Muscle layer of duodenum (tissue), 2 donors: ENCODE results near the gene EXOC1L.

Experiments
- H3K27ac ChIP-seq: one replicate; pipeline ENCODE4 v1.7.0; 2013; ENCODE audit warnings: mild to moderate bottlenecking, low read length
- H3K27me3 ChIP-seq: one replicate; pipeline ENCODE4 v1.7.0; 2013; ENCODE audit warnings: low read depth, mild to moderate bottlenecking, control low read depth, low read length
- H3K36me3 ChIP-seq, 2 donors: one replicate each; pipeline ENCODE4 v1.7.0; 2013; ENCODE audit warnings: low read length in 2 of 2, control low read depth in 1 of 2, mild to moderate bottlenecking in 1 of 2; ENCODE audit not compliant: insufficient read depth in 2 of 2, control insufficient read depth in 1 of 2
- H3K4me1 ChIP-seq, 2 donors: one replicate each; pipeline ENCODE4 v1.7.0; 2013; ENCODE audit warnings: low read length in 2 of 2, mild to moderate bottlenecking in 2 of 2, control low read depth in 1 of 2, moderate library complexity in 1 of 2; ENCODE audit not compliant: insufficient read depth in 2 of 2, control insufficient read depth in 1 of 2
- H3K4me3 ChIP-seq, 2 donors: one replicate each; pipeline ENCODE4 v1.7.0; 2013; ENCODE audit warnings: low read length in 2 of 2, low read depth in 1 of 2, mild to moderate bottlenecking in 1 of 2
- H3K9me3 ChIP-seq, 2 donors: one replicate each; pipeline ENCODE4 v1.7.0; 2013; ENCODE audit warnings: low read length in 2 of 2, control low read depth in 1 of 2, mild to moderate bottlenecking in 1 of 2; ENCODE audit not compliant: control insufficient read depth in 1 of 2
- donor health status: healthy.

The EXOC1L gene

DNA sequence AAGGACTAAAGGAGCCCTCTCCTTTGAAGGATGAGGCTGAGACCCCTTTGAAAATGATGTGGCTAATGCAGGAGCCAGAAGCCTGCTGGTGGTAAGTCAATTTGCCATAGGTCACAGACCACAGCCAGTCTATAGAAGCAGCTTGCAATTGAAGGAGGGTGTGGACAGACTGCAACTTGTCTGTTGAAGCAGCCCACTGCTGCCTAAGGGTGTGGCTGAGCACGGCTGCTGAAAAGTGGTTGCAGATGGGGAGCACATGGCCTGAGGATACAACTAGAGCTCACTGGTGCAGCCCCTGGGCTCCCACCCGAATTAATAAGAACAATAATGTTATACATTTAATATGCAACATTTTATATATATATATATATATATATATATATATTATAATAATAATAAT, 11.4 kb upstream of the EXOC1L start:
- Histone ChIP-seq H3K27me3 (no peaks in the 10 kb centered on the region), H3K4me3 (no peak overlapping the region), H3K27ac (no peak overlapping the region), H3K4me1 (no peaks in the 10 kb centered on the region), H3K9me3 (no peaks in the 10 kb centered on the region), H3K36me3 (no peaks in the 10 kb centered on the region)

DNA sequence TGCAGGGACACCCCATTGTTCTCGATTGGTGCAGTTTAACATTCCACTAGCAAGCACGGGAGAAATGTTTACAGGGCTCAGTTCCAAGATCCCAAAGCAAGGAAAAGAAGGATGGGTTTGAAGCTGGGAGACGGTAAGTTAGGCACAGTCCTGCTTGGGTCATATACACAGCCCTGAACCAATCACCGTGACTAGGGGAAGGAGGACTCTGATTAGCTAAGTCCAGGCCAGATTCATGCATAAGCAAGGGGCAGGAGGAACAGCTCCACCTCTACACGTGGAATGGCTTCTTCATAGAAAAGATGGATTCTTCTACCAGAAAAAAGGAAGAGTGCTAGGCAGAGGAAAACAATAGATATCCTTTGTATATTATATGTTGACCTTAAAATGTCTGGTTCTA, 11.0 kb upstream of the EXOC1L start:
- H3K36me3 ChIP-seq, result no peaks in the 10 kb centered on the region
- H3K27me3 ChIP-seq, result no peaks in the 10 kb centered on the region
- H3K4me1 ChIP-seq, result no peaks in the 10 kb centered on the region
- H3K9me3 ChIP-seq, result no peaks in the 10 kb centered on the region
- no peak overlapping the region for H3K4me3 ChIP-seq
- no peak overlapping the region for H3K27ac ChIP-seq

DNA sequence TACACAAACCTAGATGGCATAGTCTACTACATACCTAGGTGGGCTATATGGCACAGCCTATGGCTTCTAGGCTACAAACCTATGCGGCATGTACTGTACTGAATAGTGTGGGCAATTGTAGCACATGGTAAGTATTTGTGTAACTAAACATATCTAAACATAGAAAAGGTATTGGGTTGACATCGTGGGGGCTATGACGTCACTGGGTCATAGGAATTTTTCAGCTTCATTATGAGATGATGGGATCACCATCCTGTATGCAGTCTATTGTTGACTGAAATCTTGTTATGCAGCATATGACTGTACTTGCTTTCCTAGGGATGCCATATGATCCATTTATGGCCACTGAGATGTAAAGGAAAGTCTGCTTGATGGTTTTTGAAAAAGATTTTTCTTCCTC, 1.9 kb upstream of the EXOC1L start:
- H3K36me3 ChIP-seq, result no peaks in the 10 kb centered on the region
- H3K9me3 ChIP-seq, result no peaks in the 10 kb centered on the region
- H3K27ac ChIP-seq, result no peak overlapping the region
- H3K4me3 ChIP-seq, result no peak overlapping the region
- no peaks in the 10 kb centered on the region for H3K27me3 ChIP-seq
- no peaks in the 10 kb centered on the region for H3K4me1 ChIP-seq

DNA sequence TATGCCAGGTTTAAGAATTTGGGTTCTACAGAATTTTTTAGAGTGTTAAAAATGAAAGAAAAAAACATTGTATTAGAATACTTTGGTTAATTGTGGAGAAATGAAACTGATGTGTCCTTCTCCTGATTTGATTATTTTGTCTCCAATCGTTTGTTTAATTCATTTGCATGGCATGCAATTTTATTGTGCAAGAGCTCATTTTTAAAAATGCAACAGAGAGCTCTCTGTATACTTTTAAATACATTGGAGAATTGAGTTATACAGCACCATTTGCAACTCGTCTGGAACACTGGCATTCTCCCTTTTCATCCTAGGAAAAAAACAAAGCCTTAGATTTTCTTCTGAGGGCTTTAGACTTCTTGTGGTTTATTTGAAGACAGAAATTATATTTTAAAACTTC, 689 bp downstream of the EXOC1L start:
- Histone ChIP-seq H3K4me3 (peak overlapping the region; percentile 25 to 43), H3K36me3 (no peaks in the 10 kb centered on the region), H3K27me3 (no peaks in the 10 kb centered on the region), H3K27ac (no peak overlapping the region), H3K4me1 (no peaks in the 10 kb centered on the region), H3K9me3 (no peaks in the 10 kb centered on the region)

DNA sequence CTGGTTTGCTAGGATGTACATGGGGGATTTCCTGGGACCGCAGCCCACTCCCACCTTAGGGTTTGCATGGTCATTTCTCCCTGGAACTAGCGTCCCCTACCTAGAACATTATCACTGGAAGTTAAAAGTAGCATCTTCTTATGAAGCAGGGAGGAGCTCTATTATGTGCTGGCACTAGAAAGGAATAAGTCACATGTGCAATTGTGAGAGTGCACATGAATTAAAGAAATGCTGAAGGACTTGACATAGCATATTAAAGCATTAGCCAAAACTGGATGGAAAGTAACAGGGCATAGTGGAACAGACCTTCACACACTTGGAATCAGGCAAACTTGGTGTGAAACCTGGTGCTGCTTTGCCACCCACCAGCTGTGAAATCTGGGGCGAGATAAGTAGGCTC, 2.7 kb downstream of the EXOC1L start:
- Histone ChIP-seq H3K36me3 (no peaks in the 10 kb centered on the region), H3K9me3 (no peaks in the 10 kb centered on the region), H3K27me3 (no peaks in the 10 kb centered on the region), H3K4me3 (no peak overlapping the region), H3K27ac (no peak overlapping the region), H3K4me1 (no peaks in the 10 kb centered on the region)

GRCh38 chr4:55824865-55825264, 5.3 kb downstream of the EXOC1L start:
- no peaks in the 10 kb centered on the region for H3K4me1 ChIP-seq
- no peaks in the 10 kb centered on the region for H3K36me3 ChIP-seq
- no peaks in the 10 kb centered on the region for H3K27me3 ChIP-seq
- H3K9me3 ChIP-seq, result no peaks in the 10 kb centered on the region
- H3K4me3 ChIP-seq, result no peak overlapping the region
- H3K27ac ChIP-seq, result no peak overlapping the region

- Histone ChIP-seq H3K27ac (no peak overlapping the region), H3K4me1 (no peaks in the 10 kb centered on the region), H3K36me3 (no peaks in the 10 kb centered on the region), H3K9me3 (no peaks in the 10 kb centered on the region), H3K4me3 (no peak overlapping the region), H3K27me3 (no peaks in the 10 kb centered on the region)
Measured at GRCh38 chr4:55826986-55827385, 7.4 kb downstream of the EXOC1L start.

DNA sequence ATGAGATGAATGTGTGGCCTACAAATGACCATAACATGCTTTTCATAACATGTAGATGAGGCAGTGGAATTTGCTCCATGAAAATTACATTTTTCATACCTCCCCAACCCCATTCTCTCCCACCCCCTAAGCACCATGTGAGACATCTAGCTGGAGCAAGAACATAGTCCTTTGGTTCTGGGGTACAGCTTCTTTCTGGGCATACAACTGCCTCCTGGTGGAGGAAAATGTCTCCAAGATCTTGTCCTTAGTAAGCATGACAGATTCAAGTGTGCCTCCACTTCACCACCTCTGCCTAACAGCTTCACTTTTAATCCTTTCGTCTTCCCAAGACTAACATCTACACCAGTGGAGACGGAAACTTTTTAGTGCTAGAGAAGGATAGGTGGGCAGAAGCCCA, 8.0 kb downstream of the EXOC1L start:
- Histone ChIP-seq H3K27ac (no peak overlapping the region), H3K36me3 (no peaks in the 10 kb centered on the region), H3K4me1 (no peaks in the 10 kb centered on the region), H3K9me3 (no peaks in the 10 kb centered on the region), H3K4me3 (no peak overlapping the region), H3K27me3 (no peaks in the 10 kb centered on the region)

GRCh38 chr4:55830048-55830447, 10.5 kb downstream of the EXOC1L start:
- H3K27me3 ChIP-seq, result no peaks in the 10 kb centered on the region
- no peaks in the 10 kb centered on the region for H3K9me3 ChIP-seq
- H3K36me3 ChIP-seq, result no peaks in the 10 kb centered on the region
- no peaks in the 10 kb centered on the region for H3K4me1 ChIP-seq
- no peak overlapping the region for H3K27ac ChIP-seq
- no peak overlapping the region for H3K4me3 ChIP-seq

GRCh38 chr4:55830716-55831115, 11.1 kb downstream of the EXOC1L start:
- Histone ChIP-seq H3K36me3 (no peaks in the 10 kb centered on the region), H3K4me3 (no peak overlapping the region), H3K27me3 (no peaks in the 10 kb centered on the region), H3K27ac (no peak overlapping the region), H3K9me3 (no peaks in the 10 kb centered on the region), H3K4me1 (no peaks in the 10 kb centered on the region)

GRCh38 chr4:55834086-55834795, 14.7 kb downstream of the EXOC1L start:
- H3K36me3 ChIP-seq, result no peaks in the 10 kb centered on the region
- H3K27ac ChIP-seq, result no peak overlapping the region
- no peaks in the 10 kb centered on the region for H3K9me3 ChIP-seq
- no peak overlapping the region for H3K4me3 ChIP-seq
- no peaks in the 10 kb centered on the region for H3K27me3 ChIP-seq
- no peaks in the 10 kb centered on the region for H3K4me1 ChIP-seq

GRCh38 chr4:55837903-55838302, 18.3 kb downstream of the EXOC1L start:
- Histone ChIP-seq H3K27me3 (no peaks in the 10 kb centered on the region), H3K9me3 (no peaks in the 10 kb centered on the region), H3K27ac (no peak overlapping the region), H3K36me3 (no peaks in the 10 kb centered on the region), H3K4me3 (no peak overlapping the region), H3K4me1 (no peaks in the 10 kb centered on the region)
